ENCODE measurements around the gene NANOS3.
"Not testable (repeated sequence)": the region's sequence is repeated elsewhere in the genome, so short reads cannot be mapped to it uniquely, and the experiment has no call there.

The NANOS3 gene

DNA sequence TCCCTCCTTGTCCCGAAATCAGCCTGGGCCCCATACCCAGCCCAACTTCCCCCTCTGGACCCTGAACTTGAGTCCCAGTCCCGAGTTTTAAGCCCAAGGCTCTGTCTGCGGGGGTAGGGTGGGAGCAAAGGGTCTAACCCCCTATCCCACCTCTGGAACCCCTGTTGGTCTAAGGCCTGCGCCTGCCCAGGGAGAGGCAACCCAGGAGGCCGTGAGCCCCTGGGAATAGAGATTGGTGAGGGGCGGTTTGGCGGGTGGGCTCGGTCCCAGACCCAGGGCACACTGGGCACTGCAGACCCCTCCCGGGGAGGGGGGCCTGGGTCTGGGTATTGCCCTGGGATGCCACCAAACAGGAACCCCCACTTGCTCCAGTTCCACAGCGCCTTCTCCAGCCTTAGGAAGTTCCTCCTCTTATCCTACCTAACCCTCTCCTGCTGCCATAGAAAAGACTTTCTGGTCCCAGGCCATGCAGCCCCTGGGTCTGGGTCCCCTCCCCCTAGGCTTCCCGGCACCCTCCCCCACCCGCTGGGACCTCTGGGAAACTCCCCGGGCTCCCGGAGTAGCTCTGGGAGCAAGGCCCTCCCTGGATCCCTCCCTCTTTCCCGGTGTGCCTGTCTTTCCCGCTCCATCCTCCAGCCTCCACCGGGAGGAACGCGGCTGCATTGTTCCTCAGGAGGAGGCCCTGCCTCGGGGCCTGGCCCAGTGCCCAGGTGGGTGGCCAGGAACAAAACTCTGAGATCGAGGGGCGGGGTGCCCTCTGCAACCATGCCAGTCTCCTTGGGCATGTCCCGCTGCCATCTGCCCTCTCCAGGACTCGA lies 33.6 kb upstream of the NANOS3 start:
- no peak for FAIRE-seq

DNA sequence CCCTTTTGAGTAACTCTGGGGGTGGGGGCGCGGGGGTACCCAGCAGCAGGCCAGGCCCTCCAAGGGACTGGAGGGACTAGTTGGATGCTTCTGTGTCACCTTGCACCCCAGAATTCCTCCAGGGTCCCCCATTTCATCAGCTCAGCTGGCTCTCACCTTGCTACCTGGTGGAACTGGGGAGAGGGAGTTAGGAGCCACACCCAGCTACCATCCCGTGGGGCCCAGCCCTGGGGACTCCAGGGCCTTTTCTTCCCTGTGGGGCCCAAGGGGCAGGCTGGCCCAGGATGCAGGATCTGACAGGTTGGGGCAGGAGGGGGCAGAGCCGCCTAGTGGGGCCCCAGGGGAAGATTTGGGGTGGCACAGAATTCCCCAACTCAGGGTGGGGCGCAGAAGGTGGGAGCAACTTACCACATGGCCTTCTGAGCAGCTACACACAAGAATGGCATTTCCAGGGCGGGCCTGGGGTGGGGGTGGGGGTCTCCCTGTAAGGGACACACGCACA lies 32.8 kb upstream of the NANOS3 start:
- no peak for FAIRE-seq

DNA sequence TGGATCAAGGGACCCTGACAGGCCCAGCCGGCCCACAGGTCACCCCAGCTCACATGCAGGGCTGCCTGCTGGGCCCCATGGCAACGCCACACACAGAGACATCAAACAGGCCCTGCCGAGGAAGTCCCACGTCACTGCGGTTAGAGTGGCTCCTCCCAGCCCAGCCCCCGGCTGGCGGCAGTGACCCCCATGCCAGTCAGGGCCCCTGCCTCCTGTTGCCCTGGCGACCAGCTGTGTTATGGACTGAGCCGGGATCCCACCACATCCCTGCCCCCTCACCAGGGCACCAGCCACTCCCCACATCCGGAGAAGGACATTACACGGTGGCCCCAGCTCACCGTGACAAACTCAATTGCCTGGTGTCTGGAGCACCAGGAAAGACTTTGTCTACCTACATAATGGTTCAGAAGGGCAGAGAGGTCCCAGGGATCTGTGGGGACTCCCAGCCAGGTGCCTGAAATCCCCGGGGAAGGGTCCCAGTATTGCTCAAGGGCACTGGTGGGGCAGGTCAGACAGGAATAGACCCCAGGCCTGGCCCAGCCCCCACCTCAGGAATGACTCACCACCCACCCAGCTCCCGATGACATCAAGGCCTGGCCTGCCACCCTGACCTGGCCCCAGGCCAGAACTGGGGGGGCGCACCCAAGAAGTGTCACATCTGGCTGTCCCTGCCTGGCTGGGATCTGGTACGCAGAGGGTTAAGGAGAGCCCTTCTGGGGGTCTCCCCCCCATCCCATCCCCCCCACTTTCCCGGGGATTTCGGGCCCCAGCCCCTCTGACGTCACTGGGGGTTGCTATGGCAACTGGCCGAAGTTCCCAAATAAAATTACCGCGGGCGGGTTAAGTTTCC lies 30.2 kb upstream of the NANOS3 start:
- no peak for FAIRE-seq

DNA sequence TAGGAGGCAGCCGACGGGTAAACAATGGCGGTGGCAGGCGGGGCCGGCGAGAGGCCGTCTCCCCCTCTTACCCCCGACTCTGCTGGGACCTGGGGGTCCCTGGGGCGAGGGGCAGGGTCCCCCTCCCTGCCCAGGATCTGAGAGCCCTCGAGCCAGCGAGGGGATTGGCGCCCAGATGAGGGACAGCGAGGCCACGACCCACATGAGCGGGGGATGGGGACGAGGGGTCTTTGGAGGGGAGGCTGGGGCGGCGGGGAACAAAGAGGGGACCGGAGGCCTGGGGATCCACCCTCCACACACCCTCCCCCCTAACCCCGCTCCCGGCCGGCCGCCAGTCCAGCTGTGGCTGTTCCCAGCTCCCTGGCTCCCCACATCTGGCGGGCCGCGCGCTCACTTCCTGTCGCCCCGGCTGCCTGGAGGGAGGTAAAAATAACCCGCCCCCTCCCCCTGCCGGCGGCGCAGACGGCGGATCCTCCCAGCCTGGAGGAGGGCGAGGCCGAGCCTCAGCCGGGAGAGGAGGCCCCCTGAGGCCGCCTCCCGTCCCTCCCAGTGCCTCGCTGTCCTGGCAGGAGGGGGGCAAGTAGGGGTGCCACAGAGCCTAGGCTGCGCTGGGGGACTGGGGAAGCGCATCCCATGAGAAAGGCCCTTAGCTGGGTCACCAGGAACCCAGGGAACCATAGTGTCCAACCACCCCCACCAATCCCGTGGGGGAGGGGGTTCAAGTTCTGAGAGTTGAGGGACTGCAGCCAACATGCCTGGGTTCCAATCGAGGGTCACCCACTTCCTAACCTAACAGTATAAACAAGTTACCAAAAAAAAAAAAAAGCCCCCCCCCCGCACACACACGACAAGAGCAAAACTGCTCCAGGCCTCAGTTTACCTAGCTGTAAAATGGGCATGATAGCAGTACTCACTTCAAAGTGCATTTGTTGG lies 29.3 kb upstream of the NANOS3 start:
- FAIRE-seq, result no peak

DNA sequence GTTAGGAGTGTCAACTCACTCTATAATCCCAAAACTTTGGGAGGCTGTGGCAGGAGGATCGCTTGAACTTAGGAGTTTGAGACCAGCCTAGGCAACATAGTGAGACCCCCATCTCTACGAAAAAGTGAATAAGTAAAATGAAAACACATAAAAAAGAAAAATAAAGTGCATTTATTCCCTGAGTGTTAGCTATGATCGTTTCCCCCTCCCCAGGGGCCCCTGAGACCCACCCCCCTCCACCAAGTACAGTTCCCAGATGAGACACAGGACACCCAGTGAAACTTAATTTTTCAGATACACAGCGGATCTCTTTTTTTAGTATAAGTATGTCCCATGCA lies 28.6 kb upstream of the NANOS3 start:
- no peak for FAIRE-seq

DNA sequence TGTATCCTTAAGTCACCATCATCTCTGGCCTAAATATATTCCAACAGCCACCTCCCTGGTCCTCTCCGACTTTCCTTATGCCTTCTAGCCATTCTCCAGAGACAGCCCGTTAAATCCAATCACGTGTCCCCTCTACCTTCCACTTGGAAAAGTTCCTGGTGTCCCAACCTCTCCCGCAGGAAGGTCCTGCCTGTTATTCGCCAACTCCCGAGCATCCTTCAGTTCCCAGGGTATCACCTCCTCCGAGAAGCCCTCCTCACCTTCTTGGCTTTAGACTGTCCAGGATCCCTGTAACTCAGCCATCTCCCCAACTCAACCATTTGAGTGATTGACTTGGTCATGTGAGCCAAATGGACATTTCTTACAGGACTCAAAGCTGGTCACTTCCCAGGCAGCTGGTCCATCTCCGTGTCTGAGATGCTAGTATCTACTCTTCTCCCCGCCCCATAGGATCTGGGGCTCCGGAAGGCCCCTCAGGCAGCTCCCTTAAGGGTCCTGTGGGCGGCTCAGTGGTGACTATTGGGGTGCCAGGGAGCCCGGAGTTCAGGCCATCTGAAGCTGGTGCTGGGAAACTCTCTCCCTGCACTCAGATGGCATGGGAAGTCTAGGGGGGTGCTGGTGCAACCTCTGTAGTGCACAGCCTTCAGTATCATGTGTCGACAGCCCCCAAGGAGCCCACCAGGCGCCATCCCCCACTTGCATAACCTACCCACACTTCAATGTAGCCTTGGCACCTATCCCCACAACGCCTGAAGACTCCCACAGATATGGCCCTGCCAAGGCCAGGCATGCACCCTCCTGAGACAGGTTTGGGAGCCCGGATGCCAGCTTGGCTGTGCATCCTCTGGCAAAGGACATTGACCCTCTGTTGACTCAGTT lies 27.9 kb upstream of the NANOS3 start:
- FAIRE-seq, result no peak

DNA sequence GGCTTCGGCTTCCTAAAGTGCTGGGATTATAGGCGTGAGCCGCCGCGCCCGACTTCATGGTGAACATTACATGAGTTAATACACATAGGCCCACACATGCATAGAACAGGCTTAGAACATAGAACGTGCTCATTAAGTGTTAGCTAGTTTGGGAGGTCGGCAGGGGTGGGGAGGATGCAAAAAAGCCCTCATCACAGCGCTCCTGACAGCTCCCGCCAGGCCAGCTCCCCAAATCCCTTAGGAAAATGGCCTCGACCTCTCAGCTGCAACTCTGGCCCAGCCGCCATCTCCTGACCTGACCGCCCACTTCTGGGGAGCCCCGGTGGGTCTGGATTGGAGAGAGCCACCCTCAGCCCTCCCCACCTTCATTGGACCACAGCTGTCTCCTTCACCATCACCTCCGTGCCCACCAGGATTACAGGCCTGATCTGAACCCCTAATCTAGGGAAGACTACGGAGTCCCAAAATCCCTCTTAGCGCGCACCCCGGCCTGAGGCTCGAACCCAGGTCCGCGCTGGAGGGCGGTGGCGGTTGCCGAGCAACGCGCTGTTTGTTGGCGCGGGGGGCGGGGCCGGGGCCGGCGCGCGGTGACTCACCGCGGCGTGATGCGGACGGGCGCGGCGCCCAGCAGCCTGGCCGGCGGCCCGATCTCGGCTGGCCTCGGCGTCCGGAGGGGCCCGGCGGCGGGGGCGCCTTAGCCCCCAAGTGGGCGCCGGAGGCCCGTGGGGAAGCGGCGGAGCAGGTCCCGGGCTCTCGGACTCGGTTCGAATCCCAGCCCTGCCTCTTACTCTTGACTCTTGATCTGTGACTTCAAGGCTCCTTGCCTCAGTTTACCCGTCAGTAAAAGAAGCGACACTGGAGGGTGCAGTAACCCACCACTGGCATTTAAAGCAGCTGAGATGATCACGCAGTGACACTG lies 26.7 kb upstream of the NANOS3 start:
- FAIRE-seq, result no peak

DNA sequence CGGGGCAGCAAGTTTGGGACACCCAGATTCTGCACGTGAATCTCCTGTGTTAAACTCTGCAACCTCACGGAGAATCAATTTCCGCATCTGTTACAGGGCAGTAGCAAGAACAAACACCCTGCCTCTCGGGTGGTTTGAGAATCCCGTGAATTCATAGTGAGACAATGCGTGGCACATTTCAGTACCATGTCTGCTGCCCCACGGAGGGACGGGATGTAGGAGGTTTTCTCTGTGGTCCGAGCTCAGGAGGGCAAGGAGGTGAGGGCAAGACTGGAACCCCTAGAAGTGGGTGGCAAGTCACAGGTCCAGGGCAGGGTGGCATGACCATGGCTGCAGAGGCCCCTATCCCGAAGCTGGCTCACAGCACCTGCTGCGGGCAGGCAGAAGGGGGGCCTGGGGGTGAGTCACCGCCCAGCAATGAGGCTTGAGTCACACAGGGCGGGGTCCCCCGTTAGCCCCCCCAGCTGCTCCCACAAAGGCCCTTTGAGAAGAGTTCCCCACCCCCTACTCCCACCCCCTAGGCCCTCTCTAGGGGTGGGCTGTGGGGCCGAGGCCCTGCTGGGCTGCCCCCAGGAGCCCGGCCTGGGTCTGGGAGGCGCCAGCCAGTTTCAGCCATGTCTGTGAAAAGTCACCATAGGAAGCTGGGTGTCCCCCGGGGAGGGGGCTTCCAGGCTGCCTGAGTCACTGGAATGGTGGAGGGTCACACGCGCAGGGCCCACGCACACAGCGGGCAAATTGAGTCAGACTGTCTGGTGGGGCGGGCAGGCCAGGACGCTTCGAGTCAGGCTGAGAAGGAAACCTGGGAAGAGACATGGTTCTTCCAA lies 25.8 kb upstream of the NANOS3 start:
- no peak for FAIRE-seq

DNA sequence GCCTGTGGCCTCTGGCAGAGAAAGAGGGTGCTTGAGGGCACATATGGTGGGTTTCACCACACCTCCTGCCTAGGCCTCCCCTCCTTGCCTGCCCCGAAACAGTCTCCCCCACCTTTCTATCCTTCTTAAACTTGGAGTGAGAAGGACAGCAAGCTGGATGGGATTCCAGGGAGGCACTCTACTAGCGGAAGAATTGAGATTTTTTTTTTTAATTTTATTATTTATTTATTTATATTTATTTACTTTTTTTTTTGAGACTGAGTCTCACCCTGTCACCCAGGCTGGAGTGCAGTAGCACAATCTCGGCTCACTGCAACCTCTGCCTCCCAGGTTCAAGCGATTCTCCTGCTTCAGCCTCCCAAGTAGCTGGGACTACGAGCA lies 25.2 kb upstream of the NANOS3 start:
- FAIRE-seq, result not testable (repeated sequence)

DNA sequence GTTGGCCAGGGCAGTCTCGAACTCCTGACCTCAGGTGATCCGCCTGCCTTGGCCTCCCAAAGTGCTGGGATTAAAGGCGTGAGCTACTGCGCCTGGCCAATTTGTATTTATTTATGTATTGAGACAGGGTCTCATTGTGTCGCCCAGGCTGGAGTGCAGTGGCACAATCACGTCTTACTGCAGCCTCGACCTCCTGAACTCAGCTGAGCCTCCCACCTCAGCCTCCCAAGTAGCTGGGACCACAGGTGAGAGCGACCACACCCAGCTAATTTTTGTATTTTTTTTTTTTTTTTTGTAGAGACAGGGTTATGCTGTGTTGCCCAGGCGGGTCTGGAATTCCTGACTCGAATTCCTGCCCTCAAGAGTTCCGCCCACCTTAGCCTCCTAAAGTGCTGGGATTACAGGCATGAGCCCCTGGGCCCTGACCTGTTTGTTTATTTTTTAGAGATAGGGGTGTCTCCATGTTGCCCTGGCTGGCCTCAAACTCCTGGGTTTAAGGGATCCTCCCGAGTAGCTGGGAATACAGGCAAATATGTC lies 24.7 kb upstream of the NANOS3 start:
- not testable (repeated sequence) for FAIRE-seq

DNA sequence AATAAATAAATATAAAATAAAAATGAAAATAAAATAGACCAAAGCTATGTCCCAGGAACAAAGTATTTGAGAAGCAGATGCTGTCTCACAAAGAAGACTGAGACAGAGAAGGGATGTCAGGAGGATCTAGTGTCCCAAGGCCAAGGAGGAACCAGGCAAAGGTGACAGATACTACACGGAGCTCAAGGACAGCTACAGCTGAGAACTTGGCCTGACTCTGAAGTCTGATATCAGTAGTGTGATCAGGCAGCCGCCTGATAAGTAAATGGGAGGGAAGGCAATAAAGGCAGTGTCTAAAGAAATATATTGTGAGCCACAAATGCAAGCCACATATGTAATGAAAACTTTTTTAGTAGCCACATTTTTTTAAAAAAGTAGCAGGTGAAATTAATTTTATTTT lies 20.4 kb upstream of the NANOS3 start:
- FAIRE-seq, result no peak

DNA sequence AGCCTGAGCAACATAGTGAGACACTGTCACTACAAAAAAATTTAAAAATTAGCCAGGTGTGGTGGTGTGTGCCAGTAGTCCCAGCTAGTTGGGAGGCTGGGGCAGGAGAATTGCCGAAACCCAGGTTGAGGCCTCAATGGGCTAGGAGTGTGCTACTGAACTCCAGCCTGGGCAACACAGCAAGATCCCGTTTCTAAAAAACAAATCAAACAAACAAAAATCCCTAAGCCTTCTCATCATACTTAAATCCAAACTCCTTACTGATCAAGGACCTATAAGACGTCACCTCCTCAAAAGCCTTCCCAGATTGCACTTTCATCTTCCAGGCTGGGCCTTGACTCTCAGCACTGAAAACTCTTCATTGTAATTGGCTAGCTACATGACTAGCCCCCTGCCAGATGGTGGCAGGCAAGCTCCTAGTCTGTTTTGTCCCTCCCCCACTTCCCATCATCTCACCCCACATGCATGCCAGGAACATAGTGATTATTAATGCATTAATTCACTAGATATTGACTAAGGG lies 17.5 kb upstream of the NANOS3 start:
- FAIRE-seq, result no peak

DNA sequence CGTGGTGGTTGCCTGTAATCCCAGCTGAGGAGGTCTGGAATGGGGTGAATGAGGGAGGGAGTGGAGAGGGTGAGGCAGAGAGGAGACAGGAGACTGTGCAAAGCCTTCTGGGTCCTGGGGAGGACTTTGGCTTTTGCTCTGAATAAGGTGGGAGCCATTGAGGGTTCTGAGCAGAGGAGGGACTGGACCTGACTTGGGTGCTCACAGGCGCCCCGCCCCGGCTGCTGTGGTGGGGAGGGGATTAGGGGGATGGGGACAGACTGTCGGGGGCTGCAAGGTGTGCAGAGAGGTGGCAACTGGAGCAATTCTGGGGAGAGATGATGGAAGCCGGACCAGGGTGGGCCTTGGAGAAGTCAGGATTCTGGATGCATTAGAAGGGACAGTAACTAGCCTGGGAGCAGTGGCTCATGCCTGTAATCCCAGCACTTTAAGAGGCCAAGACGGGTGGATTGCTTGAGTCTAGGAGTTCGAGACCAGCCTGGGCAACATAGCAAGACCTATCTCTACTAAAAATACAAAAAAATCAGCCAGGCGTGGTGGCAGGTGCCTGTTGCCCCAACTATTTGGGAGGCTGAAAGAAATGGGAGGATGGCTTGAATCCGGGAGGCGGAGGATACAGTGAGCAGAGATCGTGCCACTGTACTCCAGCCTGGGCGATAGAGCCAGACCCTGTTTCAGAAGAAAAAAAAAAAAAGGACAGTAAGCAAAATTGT lies 16.1 kb upstream of the NANOS3 start:
- FAIRE-seq, result no peak

DNA sequence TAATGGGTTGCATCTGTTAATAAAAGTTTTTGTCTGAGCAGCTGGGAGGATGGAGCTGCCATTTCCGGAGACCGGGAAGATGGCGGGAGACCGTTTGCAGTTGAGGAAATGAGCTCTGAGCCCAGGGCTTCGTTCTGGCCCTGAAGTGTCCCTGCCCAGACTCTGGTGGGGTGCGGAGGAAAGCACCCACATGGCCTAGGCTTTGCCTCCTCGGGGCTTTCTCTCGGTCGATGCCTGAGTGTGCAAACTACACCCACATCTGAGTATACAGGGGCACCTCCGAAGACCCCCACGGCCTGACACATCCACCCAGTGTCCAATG lies 15.6 kb upstream of the NANOS3 start:
- no peak for FAIRE-seq

DNA sequence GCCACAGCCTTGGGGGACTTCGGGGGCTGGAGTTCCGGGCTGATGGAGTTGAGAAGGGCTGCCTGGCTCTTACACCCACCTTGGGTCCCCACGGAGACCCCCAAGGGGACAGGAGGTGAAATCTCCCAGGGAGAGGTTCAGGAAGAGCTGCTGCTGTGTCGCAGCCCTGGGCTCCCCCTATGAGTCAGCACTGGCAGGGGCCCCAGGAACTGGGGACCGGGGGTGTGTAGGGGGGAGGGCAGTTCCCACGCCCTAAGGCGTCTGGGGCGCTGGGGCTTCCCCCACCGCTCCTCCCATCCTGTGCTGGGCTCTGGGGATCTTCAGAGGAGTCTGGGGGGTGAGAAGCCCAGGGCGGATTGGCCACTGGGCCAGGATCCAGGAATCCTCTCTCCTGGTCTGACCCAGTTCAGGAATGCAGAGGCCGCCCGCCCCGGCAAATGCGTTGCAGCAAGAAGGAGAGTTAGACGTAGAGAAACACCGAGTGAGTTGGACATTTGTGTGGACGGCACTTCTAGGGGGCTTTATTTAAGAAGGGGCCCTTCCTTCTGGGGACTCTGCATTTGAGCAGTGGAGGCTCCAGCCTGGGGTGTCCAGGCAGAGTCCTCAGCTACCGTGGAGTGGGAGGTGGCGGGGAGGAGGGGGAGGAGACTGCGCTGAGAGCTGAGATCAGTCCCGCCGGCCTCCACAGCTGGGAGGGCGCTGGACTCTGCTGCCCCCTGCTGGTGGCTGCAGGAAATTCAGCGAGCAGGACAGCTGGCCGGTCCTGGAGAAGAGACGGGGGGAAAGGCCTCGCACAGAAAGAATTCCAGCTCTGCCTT lies 15.0 kb upstream of the NANOS3 start:
- FAIRE-seq, result no peak

DNA sequence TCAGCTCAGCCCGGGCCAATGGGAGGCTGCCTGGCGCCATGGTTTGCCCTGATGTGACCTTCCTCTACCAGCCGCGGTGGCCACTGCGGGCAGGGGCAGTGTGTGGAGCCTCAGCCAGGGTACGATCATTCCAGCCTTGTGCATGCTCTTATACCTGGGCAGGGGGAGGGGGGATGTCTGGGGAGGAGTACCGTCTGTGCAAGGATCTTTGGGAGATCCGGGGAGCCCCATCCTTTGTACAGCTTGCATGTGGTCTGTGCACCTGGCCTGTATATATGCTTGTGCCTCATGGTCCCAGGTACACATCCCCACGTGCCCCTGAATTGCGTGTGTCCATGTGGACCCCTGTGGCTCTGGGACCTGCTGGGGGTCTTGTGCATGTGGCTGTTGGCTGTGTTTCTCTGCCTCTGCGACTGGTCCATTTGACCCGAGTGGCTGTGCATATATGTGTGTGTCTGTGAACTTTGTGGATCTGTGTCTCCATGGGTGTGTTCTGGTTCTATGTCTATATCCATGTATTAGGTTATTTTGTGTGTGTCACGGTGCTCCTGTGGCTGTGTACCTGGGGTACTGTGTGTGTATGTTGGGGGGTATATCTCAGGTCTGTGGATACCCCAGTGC lies 12.8 kb upstream of the NANOS3 start:
- FAIRE-seq, result no peak
